Amygdala (tissue), 56 donors: Measurements from ENCODE around the gene SDR9C7.
"Not testable (repeated sequence)": the region's sequence is repeated elsewhere in the genome, so short reads cannot be mapped to it uniquely, and the experiment has no call there.

Experiments
- DNase-seq, 56 donors: peaks; one replicate each; lab custom pipeline; 2025; lab: John Stamatoyannopoulos, UW

The SDR9C7 gene

DNA sequence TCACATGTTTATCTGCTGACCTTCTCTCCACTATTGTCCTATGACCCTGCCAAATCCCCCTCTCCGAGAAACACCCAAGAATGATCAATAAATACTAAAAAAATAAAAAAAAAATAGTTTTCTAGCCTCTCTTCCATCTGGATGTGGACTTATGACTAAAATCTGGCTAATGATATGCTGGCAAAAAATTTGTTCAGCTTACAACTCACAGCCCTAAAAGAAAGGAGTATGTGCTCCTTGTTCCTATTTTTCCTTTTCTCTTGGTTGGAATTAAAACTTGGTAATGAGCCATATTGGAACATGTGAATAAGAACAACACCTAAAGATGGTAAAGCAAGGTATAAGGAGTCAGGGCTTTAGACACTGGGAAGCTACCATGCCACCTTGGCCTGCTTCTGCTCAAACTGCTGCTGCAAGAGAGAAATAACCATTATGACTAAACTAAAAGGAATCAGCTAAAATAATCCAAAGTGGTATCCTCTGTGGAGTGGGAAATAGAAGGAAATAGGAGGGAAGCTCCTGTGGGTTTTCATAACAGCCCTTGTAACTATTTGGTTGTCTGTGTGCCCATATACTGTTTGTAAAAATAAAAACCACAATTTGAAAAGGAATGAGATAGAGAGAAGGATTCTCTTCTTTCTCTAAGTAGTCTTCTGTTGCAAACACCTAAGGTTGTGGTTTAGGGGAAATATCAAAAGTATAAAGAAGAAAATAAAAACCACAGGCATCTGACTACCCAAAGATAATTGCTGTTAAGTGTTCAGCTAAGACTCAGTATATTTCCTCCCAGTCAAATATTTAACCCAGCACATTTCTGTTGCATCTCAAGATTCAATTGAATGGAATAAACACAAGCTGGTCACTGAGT is 53.8 kb downstream of the SDR9C7 start:
- no peak for DNase-seq

GRCh38 chr12:56879240-56880124 is 54.7 kb downstream of the SDR9C7 start:
- DNase-seq = not testable (repeated sequence)

GRCh38 chr12:56878010-56878339 is 56.2 kb downstream of the SDR9C7 start:
- DNase-seq = no peak

GRCh38 chr12:56877195-56878009 is 56.8 kb downstream of the SDR9C7 start:
- no peak for DNase-seq

- no peak for DNase-seq
Observed at GRCh38 chr12:56874821-56875220, 59.4 kb downstream of the SDR9C7 start.

GRCh38 chr12:56873382-56873781 is 60.8 kb downstream of the SDR9C7 start:
- no peak for DNase-seq
